Fibroblast of the aortic adventitia (primary cell): ENCODE data around the gene C1QC. TPM values are rescaled to one million over a fixed set of nuclear protein-coding genes. Genes with fewer than 3 reads are reported as not detected.

Experiments
- DNase-seq: peaks from one replicate; pipeline ENCODE4 v3.0.0-alpha.2; 2010; ENCODE audit warnings: low read depth
- H3K4me3 ChIP-seq: 2 replicates; pipeline ENCODE4 v1.5.1; 2011; ENCODE audit warnings: low read depth, mild to moderate bottlenecking, control low read depth, low read length, moderate library complexity
- total RNA-seq: library from RNA; depleted of rRNA; stranded (reverse); fragments of >200 nt; gene quantifications from 2 replicates; pipeline ENCODE4 v1.2.3, GENCODE V29; 2012; ENCODE audit warnings: low replicate concordance
- TF ChIP-seq, protein P1 (sequence below): IDR thresholded peaks from 2 replicates; pipeline ENCODE4 v1.5.1; 2011; ENCODE audit warnings: mild to moderate bottlenecking, low read length, control low read depth, inconsistent platforms; ENCODE audit not compliant: insufficient read depth

Gene C1QC
- total RNA-seq, 1 donor: not detected

GRCh38 chr1:22643928-22644327 is 495 bp downstream of the C1QC start:
- no peak overlapping the region for H3K4me3 ChIP-seq
- TF ChIP-seq, protein P1, sequence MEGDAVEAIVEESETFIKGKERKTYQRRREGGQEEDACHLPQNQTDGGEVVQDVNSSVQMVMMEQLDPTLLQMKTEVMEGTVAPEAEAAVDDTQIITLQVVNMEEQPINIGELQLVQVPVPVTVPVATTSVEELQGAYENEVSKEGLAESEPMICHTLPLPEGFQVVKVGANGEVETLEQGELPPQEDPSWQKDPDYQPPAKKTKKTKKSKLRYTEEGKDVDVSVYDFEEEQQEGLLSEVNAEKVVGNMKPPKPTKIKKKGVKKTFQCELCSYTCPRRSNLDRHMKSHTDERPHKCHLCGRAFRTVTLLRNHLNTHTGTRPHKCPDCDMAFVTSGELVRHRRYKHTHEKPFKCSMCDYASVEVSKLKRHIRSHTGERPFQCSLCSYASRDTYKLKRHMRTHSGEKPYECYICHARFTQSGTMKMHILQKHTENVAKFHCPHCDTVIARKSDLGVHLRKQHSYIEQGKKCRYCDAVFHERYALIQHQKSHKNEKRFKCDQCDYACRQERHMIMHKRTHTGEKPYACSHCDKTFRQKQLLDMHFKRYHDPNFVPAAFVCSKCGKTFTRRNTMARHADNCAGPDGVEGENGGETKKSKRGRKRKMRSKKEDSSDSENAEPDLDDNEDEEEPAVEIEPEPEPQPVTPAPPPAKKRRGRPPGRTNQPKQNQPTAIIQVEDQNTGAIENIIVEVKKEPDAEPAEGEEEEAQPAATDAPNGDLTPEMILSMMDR: no peak
- no peak for DNase-seq

GRCh38 chr1:22645931-22646330 is 2.5 kb downstream of the C1QC start:
- TF ChIP-seq, protein P1: no peak
- no peak overlapping the region for H3K4me3 ChIP-seq
- no peak for DNase-seq

DNA sequence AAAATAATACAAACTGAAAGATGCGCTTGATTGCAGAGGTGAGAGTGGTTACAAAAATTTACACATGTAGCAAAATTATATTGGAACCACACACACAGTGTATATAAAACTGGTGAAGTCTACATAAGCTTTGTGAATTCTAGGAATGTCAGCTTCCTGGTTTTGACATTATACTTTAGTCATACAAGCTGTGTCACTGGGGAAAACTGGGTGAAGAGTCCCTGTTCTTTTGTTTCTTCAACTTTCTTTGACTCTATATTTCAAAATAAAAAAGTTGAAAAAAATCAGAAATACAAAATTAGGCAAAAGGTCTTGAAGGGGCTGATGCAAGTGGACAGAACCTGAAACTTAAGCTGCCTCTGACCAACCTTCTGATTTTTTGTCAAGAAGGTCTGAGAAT is 3.0 kb downstream of the C1QC start:
- TF ChIP-seq, protein P1: no peak
- no peak for DNase-seq

GRCh38 chr1:22650089-22650693 is 6.8 kb downstream of the C1QC start:
- DNase-seq: no peak
- TF ChIP-seq, protein P1: no peak
- no peak overlapping the region for H3K4me3 ChIP-seq

More for the DNA sequence above, 3.0 kb downstream of the C1QC start:
- no peak overlapping the region for H3K4me3 ChIP-seq

DNA sequence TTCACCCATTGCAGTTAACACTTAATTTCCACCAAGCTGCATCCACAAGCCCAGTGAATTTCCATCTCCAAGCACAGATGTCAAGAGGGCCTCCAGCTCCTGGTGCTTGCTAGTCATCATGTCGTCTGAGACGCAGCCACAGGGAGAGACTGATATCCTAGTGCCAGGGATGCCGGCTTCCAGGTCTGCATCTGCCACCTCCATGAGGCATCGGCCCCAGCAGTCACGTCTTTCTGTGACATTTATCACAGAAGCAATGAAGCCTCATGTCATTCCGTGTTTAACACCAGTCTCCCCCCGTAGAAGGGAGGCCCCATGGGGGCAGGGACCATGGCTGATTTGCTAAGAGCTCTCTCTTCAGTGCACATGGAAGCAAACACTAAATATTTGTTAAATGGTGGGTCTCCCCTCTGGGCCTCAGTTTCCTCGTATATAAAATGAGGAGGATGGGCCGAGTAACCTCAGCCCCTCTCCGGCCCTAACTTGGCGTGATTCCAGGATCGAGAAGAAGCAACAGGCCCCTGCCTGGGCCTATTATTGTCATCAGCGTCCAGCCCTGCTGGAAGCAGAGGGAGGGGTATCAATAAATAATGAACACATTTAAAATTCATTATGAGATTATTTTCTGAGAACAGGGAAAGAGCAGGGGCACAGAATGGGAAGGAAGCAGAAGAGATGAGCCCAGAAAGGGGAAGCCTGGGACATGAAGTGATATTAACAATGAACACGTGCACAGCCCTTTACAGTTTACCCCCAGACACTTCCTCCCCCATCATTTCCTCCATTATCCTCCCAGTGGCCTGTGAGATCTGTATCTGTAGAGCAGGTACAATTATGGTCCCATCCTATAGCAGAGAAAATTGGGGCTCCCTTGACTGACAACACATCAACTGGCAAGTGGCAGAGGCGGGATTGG is 8.8 kb downstream of the C1QC start:
- TF ChIP-seq, protein P1: no peak
- no peak for DNase-seq

GRCh38 chr1:22652881-22653316 is 9.5 kb downstream of the C1QC start, which contains the start of gene C1QB:
C1QB (plus strand) TSS chr1:22653236; CDS start chr1:22659463, 6,227 bp downstream.
- no peak for DNase-seq
- H3K4me3 ChIP-seq: no peak within 1 kb of the TSS
- TF ChIP-seq, protein P1: no peak

More for the DNA sequence above, 8.8 kb downstream of the C1QC start:
- H3K4me3 ChIP-seq: no peak overlapping the region
